Spleen (tissue), 11 donors: Measurements from ENCODE around the gene ATXN7. TPM values are rescaled to one million over a fixed set of nuclear protein-coding genes. Genes with fewer than 3 reads are reported as not detected.

Experiments used
- DNase-seq: peaks from one replicate; pipeline ENCODE4 v3.0.0-alpha.2; 2020
- H3K27ac ChIP-seq, 8 donors: fragments of 200-600 bp; sonication (generic) in 7 of 8; 1 replicate in 4 of 8; 2 replicates in 4 of 8; pipeline versions ENCODE4 v1.5.0 to v1.8.0; 2016 to 2021; ENCODE audit warnings: inconsistent platforms in 4 of 8, mild to moderate bottlenecking in 4 of 8, moderate library complexity in 1 of 8
- H3K27me3 ChIP-seq, 7 donors: fragments of 200-600 bp; sonication (generic) in 6 of 7; replicated peaks in 1 of 7; 1 replicate in 4 of 7; 2 replicates in 3 of 7; pipeline versions ENCODE4 v1.5.0 to v1.8.0; 2016 to 2021; ENCODE audit warnings: inconsistent platforms in 3 of 7, mild to moderate bottlenecking in 1 of 7
- H3K36me3 ChIP-seq, 6 donors: fragments of 200-600 bp; sonication (generic) in 5 of 6; 1 replicate in 4 of 6; 2 replicates in 2 of 6; pipeline versions ENCODE4 v1.5.0 to v1.8.0; 2016 to 2021; ENCODE audit warnings: inconsistent platforms in 2 of 6
- H3K4me1 ChIP-seq, 6 donors: fragments of 200-600 bp; sonication (generic) in 5 of 6; 1 replicate in 3 of 6; 2 replicates in 3 of 6; pipeline versions ENCODE4 v1.5.0 to v1.8.0; 2016 to 2021; ENCODE audit warnings: inconsistent platforms in 3 of 6
- H3K4me3 ChIP-seq, 8 donors: fragments of 200-600 bp; sonication (generic) in 7 of 8; 1 replicate in 4 of 8; 2 replicates in 4 of 8; pipeline versions ENCODE4 v1.5.0 to v1.8.0; 2016 to 2021; ENCODE audit warnings: inconsistent platforms in 4 of 8, mild to moderate bottlenecking in 4 of 8, moderate library complexity in 2 of 8
- H3K9me3 ChIP-seq, 8 donors: fragments of 200-600 bp; sonication (generic) in 7 of 8; 1 replicate in 4 of 8; 2 replicates in 4 of 8; pipeline versions ENCODE4 v1.5.0 to v1.8.0; 2016 to 2021; ENCODE audit warnings: inconsistent platforms in 4 of 8
- POLR2A ChIP-seq, 3 donors: fragments of 450-650 bp; IDR thresholded peaks; one replicate each; pipeline ENCODE4 v1.5.1; 2017; ENCODE audit warnings: antibody characterized with exemption in 3 of 3, mild to moderate bottlenecking in 1 of 3
- POLR2AphosphoS5 ChIP-seq, 3 donors: sonication (generic); formaldehyde crosslinking; IDR thresholded peaks; one replicate each; pipeline ENCODE4 v1.5.1; 2017; ENCODE audit warnings: antibody characterized with exemption in 3 of 3
- WGBS, 5 donors: extraction: QIAGEN DNeasy Blood & Tissue Kit in 3 of 5; methylation state at CpG; one replicate each; pipeline versions ENCODE4 v1.1.5 to v1.1.7; 2013 to 2018; 5-methylcytosine and 5-hydroxymethylcytosine counted together
- intact Hi-C: fragments of 100-400 bp; cut with DNase I; formaldehyde crosslinking; loops from one replicate; pipeline ENCODE4 v1.15.0; 2023; ENCODE audit warnings: low total_unique reads
- polyA plus RNA-seq, 3 donors: library from polyadenylated mRNA; stranded (reverse); fragments of 200-250 nt; gene quantifications; one replicate each; pipeline ENCODE4 v1.2.1, GENCODE V29; 2013
- total RNA-seq, 7 donors: library from RNA; depleted of rRNA in 3 of 7; stranded (reverse); fragments of >200 nt in 3 of 7; fragmentation: NEBNext Ultra II Directional in 4 of 7; extraction: Animal tissue kit (Norgen Biotek cat#: 25700) in 4 of 7; gene quantifications; one replicate each; pipeline versions ENCODE4 v1.1.0 to v1.2.1, GENCODE V29; 2016 to 2021
- TF ChIP-seq, protein P1 (sequence below), 11 experiments: fragments of 200-600 bp in 7 of 11; fragments of 450-650 bp in 4 of 11; sonication (generic) in 4 of 11; IDR thresholded peaks in 8 of 11; conservative IDR thresholded peaks in 3 of 11; 1 replicate in 7 of 11; 2 replicates in 4 of 11; pipeline versions ENCODE4 v1.4.0 to v1.8.0; 2016 to 2021; ENCODE audit warnings: antibody characterized with exemption in 11 of 11, inconsistent platforms in 4 of 11, mild to moderate bottlenecking in 1 of 11
- donor health status: healthy with polysubstance abuse.
- donor health status: DM: no; HTN: no; CAD: no; lungs with moderate emphysema.
- donor health status: DM: no; HTN: no; CAD: no.
- donor health status: Bipolar disorder and iron deficiency.
- donor health status: healthy.
- donor health status: DM: no; HTN: no; CAD: no.
- donor health status: DM: yes; HTN: yes; CAD: no.

Gene ATXN7
- total and polyA plus RNA-seq, 10 donors: 1.9 to 91.8 (median 54.7) TPM

DNA sequence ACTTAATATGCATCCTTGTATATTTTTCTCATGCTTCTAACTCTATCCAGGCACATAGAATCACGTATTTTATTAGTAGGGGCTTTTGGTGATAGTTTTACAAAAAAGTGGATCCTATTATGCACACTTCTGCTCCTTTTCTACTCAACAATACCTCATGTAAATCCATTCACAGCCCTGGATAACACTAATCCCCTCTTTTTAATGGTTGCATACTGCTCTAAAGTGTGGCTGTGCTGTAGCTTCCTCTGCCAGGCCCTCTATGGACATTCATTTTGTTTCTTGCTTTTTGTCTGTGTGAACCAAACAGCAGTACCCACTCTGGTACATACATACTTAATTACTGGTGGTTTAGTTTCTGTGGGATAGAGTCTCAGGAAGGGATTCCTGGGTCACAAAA, 99.8 kb downstream of the ATXN7 start:
- H3K27ac ChIP-seq: no peak overlapping the region
- no peaks in the 10 kb centered on the region for H3K9me3 ChIP-seq
- intact Hi-C loops: no loop called here
- TF ChIP-seq POLR2AphosphoS5 (IDR thresholded peaks at IDR 0.05): no peak
- no peak for TF ChIP-seq POLR2A (IDR thresholded peaks at IDR 0.05)
- TF ChIP-seq, protein P1, sequence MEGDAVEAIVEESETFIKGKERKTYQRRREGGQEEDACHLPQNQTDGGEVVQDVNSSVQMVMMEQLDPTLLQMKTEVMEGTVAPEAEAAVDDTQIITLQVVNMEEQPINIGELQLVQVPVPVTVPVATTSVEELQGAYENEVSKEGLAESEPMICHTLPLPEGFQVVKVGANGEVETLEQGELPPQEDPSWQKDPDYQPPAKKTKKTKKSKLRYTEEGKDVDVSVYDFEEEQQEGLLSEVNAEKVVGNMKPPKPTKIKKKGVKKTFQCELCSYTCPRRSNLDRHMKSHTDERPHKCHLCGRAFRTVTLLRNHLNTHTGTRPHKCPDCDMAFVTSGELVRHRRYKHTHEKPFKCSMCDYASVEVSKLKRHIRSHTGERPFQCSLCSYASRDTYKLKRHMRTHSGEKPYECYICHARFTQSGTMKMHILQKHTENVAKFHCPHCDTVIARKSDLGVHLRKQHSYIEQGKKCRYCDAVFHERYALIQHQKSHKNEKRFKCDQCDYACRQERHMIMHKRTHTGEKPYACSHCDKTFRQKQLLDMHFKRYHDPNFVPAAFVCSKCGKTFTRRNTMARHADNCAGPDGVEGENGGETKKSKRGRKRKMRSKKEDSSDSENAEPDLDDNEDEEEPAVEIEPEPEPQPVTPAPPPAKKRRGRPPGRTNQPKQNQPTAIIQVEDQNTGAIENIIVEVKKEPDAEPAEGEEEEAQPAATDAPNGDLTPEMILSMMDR (IDR thresholded peaks at IDR 0.05 in 8 of 11, conservative IDR thresholded peaks at IDR 0.05 in 3 of 11): no peak
- no peaks in the 10 kb centered on the region for H3K27me3 ChIP-seq
- DNase-seq: no peak
- H3K36me3 ChIP-seq: no peaks in the 10 kb centered on the region
- peaks cover 22 to 85% (median 46%) of the 10 kb centered on the region in 6 donors for H3K4me1 ChIP-seq
- WGBS, 5 donors: 87 to 98% (median 96%) methylated on average over 1 of the region's 1 CpG
- H3K4me3 ChIP-seq: no peak overlapping the region

DNA sequence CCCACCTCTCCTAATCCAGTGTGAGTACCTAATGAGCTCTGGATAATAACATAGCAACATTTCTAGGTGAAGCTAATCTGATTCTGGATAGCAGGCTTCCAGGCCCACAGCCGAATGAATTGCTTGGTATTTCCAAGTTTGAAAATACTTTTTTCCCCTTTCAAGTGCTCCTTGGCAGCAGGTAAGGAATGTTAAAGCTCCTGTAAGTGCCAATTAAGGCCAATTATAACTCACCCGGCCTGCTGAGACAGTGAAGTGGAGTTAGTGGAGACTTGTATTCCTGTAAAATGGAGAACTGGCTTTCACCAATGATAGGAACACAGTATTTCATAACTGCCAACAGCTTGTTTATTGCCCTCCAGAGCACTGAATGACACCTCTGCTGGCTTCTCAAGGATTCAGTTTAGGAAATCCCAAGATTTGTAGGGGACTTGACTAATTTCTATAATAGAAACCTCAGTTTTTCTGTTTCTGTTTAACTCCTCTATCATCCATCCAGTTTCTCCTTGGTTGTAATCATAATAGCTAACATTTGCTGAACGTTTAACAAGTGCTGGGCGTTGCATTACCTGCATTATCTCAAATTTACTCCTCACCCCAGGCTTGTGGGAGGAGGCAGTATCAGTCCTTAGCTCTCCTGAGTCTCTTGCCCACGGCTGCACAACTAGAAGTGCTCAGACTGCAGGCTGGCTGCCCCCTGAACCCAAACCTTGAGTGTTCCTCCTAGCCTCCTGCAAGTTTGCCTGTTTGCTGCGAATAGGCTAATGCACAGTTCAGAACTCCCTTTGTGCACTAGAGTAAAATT, 101.2 kb downstream of the ATXN7 start:
- Histone ChIP-seq H3K9me3 (no peaks in the 10 kb centered on the region), H3K36me3 (no peaks in the 10 kb centered on the region), H3K4me3 (no peak overlapping the region), H3K4me1 (peaks cover 34 to 85% (median 55%) of the 10 kb centered on the region in 6 donors), H3K27ac (peak overlapping the region in 2 of 8 donors; percentile 16 to 32), H3K27me3 (no peaks in the 10 kb centered on the region)
- intact Hi-C loops: no loop called here
- DNase-seq: no peak
- WGBS, 5 donors: 64 to 88% (median 75%) methylated on average over 6 of the region's 6 CpGs
- TF ChIP-seq, protein P1 (IDR thresholded peaks at IDR 0.05 in 8 of 11, conservative IDR thresholded peaks at IDR 0.05 in 3 of 11): no peak
- TF ChIP-seq POLR2A (IDR thresholded peaks at IDR 0.05) (no peak), POLR2AphosphoS5 (IDR thresholded peaks at IDR 0.05) (no peak)

DNA sequence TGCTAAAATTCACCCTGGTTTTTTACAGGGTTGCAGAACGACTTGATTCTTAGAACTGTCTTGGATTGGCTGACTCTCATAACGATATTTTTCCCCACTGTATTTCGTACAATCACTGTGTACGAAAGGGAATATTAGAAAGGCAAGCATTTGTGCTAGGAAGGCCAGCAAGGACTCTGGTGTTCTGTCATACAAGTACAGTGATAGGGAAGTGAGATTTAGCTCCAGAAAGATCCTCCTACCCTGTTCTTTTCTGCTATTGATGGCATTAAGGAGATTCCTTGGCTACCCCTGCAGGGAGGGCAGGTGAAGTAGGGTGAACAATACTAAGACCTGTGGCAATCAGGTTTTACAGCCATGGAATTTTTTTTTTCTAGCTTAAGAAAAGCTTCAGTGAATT, 102.3 kb downstream of the ATXN7 start:
- no peaks in the 10 kb centered on the region for H3K36me3 ChIP-seq
- no peaks in the 10 kb centered on the region for H3K9me3 ChIP-seq
- intact Hi-C loops: no loop called here
- peak overlapping the region in 3 of 8 donors; percentile 86 to 93 (median 87) for H3K27ac ChIP-seq
- H3K4me3 ChIP-seq: no peak overlapping the region
- TF ChIP-seq POLR2AphosphoS5 (IDR thresholded peaks at IDR 0.05) (no peak), POLR2A (IDR thresholded peaks at IDR 0.05) (no peak)
- TF ChIP-seq, protein P1 (IDR thresholded peaks at IDR 0.05 in 8 of 11, conservative IDR thresholded peaks at IDR 0.05 in 3 of 11): no peak
- no peaks in the 10 kb centered on the region for H3K27me3 ChIP-seq
- H3K4me1 ChIP-seq: peaks cover 32 to 85% (median 55%) of the 10 kb centered on the region in 6 donors
- WGBS, 5 donors: 60 to 98% (median 93%) methylated on average over 4 of the region's 4 CpGs
- no peak for DNase-seq

DNA sequence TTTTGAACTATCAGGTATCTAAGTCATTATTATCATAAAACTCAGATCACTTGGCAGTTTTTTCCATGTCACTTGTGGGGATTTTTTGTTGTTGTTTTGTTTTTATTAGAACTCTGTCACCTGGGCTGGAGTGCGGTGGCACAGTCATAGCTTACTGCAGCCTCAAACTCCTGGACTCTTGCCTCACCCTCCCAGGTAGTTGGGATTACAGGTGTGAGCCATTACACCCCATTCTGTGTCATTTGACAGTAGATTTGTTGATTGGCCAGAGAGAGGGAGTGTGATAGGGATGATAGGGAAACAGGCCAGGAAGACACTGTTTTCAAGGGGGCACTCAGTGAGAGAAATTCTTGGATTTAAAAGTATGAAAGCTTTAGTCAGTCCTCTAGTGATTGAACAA, 103.2 kb downstream of the ATXN7 start:
- TF ChIP-seq POLR2A (IDR thresholded peaks at IDR 0.05): no peak
- no peak for TF ChIP-seq POLR2AphosphoS5 (IDR thresholded peaks at IDR 0.05)
- TF ChIP-seq, protein P1 (IDR thresholded peaks at IDR 0.05 in 8 of 11, conservative IDR thresholded peaks at IDR 0.05 in 3 of 11): no peak
- Histone ChIP-seq H3K27ac (peak overlapping the region in 6 of 8 donors; percentile 80 to 93 (median 85)), H3K9me3 (no peaks in the 10 kb centered on the region), H3K36me3 (no peaks in the 10 kb centered on the region), H3K4me3 (no peak overlapping the region), H3K27me3 (no peaks in the 10 kb centered on the region), H3K4me1 (peaks cover 35 to 85% (median 59%) of the 10 kb centered on the region in 6 donors)
- 77 to 94% (median 91%) methylated on average over 1 of the region's 1 CpG for WGBS, 5 donors
- intact Hi-C loops: no loop called here
- no peak for DNase-seq
